Stimulated activated naive CD8-positive, alpha-beta T cell treated with anti-CD3 and anti-CD28 coated beads, Interleukin-15, Interleukin-2, amounts not matched to agents 100 ng/mL and 50 ng/mL, for 24 hours (primary cell): Measurements from ENCODE around the gene PTN.

Source experiments
- H3K27ac Mint-ChIP-seq: one replicate; pipeline ENCODE4 v1.8.0; 2021; ENCODE audit warnings: mild to moderate bottlenecking, mixed read lengths
- H3K27me3 Mint-ChIP-seq: one replicate; pipeline ENCODE4 v1.8.0; 2021; ENCODE audit warnings: mixed read lengths
- H3K36me3 Mint-ChIP-seq: one replicate; pipeline ENCODE4 v1.8.0; 2021; ENCODE audit warnings: low read depth, mixed read lengths
- H3K4me1 Mint-ChIP-seq: one replicate; pipeline ENCODE4 v1.8.0; 2021; ENCODE audit warnings: low read depth, mixed read lengths
- H3K4me3 Mint-ChIP-seq: one replicate; pipeline ENCODE4 v1.8.0; 2021; ENCODE audit warnings: mild to moderate bottlenecking, mixed read lengths
- H3K9me3 Mint-ChIP-seq: one replicate; pipeline ENCODE4 v1.8.0; 2021; ENCODE audit warnings: mixed read lengths

The PTN gene, protein sequence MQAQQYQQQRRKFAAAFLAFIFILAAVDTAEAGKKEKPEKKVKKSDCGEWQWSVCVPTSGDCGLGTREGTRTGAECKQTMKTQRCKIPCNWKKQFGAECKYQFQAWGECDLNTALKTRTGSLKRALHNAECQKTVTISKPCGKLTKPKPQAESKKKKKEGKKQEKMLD

DNA sequence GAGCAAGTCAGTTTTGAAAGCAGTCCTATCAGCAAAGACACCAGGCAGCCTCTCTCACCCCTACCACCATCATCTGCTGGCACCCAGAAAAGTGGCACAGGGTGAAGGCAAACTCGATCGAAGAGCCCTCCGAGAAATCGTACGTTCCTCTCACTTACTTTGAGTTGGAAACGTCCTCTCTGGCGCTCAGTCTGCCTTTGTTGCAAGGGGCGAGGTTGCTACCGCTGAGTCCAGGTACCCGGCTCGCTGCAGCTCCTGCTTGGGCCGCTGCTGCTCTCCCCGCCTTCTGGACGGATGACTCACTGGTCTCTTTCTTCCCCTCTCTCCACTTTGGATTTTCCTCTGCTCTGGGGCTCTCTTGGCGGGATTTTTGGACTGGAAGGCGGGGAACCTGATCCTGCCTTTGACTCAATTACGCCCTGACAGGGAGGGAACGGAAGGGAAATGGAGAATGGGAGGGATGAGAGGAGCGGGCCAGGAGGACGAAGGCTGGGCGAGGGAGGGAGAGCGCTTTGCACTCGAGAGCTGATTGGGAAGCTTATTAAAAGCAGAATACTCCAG is at the start of gene PTN:
Gene PTN, minus strand, starts transcription at position 453 of the 561 bp plus-strand sequence. CDS start 88,760 bp downstream, outside the sequence.
- Mint-ChIP-seq H3K36me3 (no peaks in the 10 kb centered on the region), H3K4me3 (no peak within 1 kb of the TSS)

DNA sequence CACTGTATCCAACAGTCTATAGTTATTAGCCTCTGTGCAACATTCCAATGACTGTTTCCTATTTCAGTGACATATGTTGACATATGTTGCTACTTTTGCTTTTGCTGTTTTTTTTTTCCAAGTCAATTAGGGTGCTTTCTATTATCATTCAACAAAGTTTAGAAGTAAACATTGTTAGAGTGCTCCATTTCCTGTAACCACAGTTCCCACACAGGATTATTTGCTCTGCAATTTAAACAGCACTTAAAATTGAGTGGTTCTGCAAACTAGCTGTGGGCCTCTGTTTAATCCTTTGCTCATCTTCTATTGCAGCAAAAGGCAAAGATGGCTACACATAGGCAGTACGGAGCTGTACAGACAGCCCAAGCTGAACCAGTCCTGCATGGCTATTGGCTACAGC is 46.5 kb upstream of the PTN start:
- Mint-ChIP-seq H3K4me1 (no peaks in the 10 kb centered on the region), H3K4me3 (no peak overlapping the region), H3K27me3 (peaks cover 4% of the 10 kb centered on the region), H3K36me3 (no peaks in the 10 kb centered on the region), H3K9me3 (peaks cover 11% of the 10 kb centered on the region), H3K27ac (no peak overlapping the region)

More for the DNA sequence above, at the start of gene PTN:
- no peaks in the 10 kb centered on the region for H3K4me1 Mint-ChIP-seq
- H3K27ac Mint-ChIP-seq, result no peak within 1 kb of the TSS
- peaks cover 7% of the 10 kb centered on the region for H3K9me3 Mint-ChIP-seq
- H3K27me3 Mint-ChIP-seq, result peaks cover 4% of the 10 kb centered on the region

DNA sequence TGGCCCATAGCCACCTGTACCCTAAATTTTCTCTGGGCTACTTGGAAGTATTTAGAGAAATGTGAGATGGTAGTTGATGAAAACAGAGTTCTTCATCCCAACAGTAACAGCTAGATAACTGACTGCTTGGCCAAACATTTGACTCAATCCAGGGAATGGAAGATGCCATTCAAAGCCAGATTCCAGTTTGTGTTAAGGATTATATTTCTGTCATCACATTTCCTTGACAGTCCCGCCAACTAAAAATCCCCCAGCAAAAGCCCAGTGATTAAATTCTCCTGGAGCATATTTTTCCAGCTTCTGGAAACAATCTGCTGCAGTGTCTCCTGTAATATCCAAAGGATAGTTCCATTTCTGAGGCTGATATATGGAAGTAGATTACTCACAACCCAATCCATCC is 45.4 kb upstream of the PTN start:
- Mint-ChIP-seq H3K4me3 (no peak overlapping the region), H3K9me3 (peaks cover 5% of the 10 kb centered on the region), H3K27ac (no peak overlapping the region), H3K4me1 (no peaks in the 10 kb centered on the region), H3K27me3 (peaks cover 4% of the 10 kb centered on the region), H3K36me3 (no peaks in the 10 kb centered on the region)

DNA sequence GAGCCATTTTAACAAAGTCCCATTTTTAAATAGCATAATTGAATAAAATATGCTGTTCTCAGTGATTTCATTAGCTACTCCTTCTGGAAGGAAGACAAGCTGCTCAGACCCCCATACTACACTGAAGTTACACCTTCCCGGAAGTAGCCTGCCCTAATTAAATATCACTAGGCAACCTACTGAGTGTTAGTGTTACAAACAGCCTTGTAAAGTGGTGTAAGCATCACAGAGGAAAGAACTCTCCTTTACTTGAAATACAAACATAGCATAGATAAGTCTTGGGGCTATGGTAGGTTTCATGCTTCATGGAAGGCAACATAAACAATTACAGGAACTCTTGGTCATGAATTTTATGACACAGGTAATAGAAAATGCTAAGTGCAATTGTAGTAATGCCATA is 43.4 kb upstream of the PTN start:
- Mint-ChIP-seq H3K27ac (no peak overlapping the region), H3K4me3 (no peak overlapping the region), H3K36me3 (no peaks in the 10 kb centered on the region), H3K4me1 (no peaks in the 10 kb centered on the region), H3K9me3 (peaks cover 5% of the 10 kb centered on the region), H3K27me3 (peaks cover 4% of the 10 kb centered on the region)

DNA sequence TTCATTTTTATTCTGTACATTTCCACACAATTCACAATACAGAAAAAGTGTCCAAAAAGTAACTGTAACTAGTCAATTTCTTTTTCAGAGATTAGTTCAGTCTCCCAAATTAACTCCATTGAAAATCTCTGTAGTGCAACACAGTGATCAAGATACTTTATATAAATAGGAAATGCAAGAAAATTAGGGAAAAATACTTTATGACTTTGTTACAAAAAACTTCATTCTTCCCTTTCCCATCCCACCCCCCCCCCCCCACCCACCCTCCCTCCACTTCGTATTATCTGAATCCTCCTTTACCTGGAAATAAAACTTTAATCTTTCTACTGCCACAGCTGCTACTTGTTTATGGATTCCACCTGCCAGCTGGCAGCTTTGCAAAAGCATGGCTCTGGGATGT is 37.5 kb upstream of the PTN start:
- Mint-ChIP-seq H3K4me1 (no peaks in the 10 kb centered on the region), H3K9me3 (peaks cover 10% of the 10 kb centered on the region), H3K36me3 (no peaks in the 10 kb centered on the region), H3K27me3 (no peaks in the 10 kb centered on the region), H3K4me3 (no peak overlapping the region), H3K27ac (no peak overlapping the region)

DNA sequence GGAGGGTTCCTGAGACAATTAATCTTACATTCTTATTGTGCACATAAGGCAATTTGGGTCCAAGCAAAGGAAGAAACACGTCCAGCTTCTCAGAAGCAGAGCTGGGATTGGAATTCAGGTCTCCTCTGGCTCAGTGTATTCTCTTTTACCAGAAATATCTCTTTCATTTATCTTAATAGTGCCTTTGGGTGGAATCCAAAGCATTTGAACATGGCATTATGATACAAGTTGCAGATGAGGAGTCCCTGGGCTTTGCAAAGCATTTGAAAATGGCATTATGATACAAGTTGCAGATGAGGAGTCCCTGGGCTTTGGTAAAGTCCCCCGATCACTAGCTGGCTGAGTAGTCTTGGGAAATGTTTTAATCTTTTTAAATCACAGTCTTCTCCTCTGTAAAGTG is 30.0 kb upstream of the PTN start:
- Mint-ChIP-seq H3K4me1 (no peaks in the 10 kb centered on the region), H3K4me3 (no peak overlapping the region), H3K27ac (no peak overlapping the region), H3K36me3 (no peaks in the 10 kb centered on the region), H3K27me3 (no peaks in the 10 kb centered on the region), H3K9me3 (peaks cover 5% of the 10 kb centered on the region)

DNA sequence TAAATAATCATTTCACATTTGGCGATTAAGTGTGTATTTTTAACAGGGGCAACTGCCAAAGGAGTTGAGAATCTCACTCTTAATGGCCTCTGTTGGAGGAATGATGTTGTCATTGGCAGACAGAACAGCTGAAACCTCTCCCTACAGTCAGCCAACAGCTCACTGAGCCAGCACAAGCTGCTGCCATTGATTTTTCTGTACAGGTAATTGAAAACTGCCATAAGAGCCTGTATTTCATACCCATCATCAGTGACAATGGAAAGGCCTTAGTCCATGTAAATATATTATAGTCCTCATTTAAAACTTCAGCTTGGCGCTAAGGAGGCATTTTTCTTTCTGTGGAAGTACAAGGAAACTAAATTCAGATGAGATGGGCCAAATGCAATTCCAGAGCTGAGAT is 28.1 kb upstream of the PTN start:
- Mint-ChIP-seq H3K4me1 (no peaks in the 10 kb centered on the region), H3K27ac (no peak overlapping the region), H3K9me3 (no peaks in the 10 kb centered on the region), H3K27me3 (no peaks in the 10 kb centered on the region), H3K4me3 (no peak overlapping the region), H3K36me3 (no peaks in the 10 kb centered on the region)

DNA sequence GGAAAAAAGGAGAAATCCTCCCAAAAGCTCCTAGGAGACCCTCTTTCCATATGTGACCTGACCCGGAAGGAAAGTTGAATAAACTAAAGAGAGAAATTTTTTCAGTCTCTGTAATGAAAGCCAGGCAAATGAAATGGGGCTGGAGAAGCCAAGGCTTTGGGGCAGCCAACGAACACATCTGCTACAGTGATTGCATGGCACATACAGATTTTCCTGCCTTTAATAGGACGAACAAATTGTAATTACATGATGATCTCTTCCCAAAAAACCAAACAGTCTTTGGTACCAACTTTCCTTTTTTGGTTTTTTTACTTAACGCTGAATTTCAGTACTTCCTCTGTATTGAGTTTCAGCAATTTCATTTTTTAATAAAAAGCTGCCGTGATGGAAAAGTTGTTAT is 23.5 kb upstream of the PTN start:
- Mint-ChIP-seq H3K9me3 (peaks cover 14% of the 10 kb centered on the region), H3K27me3 (no peaks in the 10 kb centered on the region)

DNA sequence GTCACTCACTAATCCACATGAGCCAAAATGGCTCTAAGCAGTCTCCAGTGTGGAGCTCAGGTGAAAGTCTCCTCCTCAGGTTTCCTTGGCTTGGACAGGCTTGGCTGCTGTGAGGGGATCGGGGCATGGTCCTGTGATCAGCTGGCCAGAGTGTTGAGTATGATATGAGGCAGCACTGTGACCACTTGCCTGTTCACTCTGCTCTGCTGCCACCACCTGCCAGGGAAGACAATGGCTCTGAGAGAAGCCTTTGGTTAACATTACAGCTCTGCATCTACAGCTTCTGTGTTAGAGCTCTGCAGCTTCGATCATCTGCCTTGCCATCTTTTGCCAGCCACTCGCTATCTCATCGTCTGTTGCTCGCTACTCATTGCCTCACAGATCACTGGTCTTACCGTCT is 20.1 kb upstream of the PTN start:
- Mint-ChIP-seq H3K4me1 (no peaks in the 10 kb centered on the region), H3K27ac (no peak overlapping the region), H3K36me3 (no peaks in the 10 kb centered on the region), H3K4me3 (no peak overlapping the region), H3K9me3 (peaks cover 29% of the 10 kb centered on the region), H3K27me3 (no peaks in the 10 kb centered on the region)

More for the DNA sequence above, 23.5 kb upstream of the PTN start:
- H3K36me3 Mint-ChIP-seq, result no peaks in the 10 kb centered on the region
- no peak overlapping the region for H3K4me3 Mint-ChIP-seq
- H3K27ac Mint-ChIP-seq, result no peak overlapping the region
- H3K4me1 Mint-ChIP-seq, result no peaks in the 10 kb centered on the region

DNA sequence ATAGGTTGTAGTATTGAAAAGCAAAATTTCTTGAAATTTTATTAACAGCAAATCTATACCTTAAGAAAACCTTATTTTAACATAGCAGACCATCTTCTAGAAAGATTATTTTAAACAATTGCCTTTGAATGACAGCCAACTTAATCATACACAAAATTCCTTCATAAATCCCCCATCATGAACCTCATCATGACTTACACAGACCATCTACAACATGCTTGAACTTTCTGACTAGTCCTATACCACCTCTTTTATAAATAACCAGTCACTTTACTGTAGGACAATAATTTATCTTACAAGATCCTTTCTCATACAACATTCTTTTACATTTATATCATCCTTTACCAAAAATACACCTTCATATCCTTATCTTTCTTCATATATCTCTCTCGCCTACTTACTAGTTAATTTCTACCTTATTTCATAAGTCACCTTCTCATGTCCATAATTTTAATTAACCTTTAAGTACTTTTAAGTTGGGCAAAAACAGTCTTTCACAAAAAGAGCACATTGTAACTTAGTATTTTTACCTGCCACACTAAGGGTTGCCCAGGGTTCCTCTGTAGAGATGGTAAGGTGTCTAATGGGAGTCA is 16.6 kb upstream of the PTN start:
- Mint-ChIP-seq H3K27me3 (no peaks in the 10 kb centered on the region), H3K9me3 (peaks cover 32% of the 10 kb centered on the region), H3K27ac (no peak overlapping the region), H3K4me1 (no peaks in the 10 kb centered on the region), H3K4me3 (no peak overlapping the region), H3K36me3 (no peaks in the 10 kb centered on the region)

DNA sequence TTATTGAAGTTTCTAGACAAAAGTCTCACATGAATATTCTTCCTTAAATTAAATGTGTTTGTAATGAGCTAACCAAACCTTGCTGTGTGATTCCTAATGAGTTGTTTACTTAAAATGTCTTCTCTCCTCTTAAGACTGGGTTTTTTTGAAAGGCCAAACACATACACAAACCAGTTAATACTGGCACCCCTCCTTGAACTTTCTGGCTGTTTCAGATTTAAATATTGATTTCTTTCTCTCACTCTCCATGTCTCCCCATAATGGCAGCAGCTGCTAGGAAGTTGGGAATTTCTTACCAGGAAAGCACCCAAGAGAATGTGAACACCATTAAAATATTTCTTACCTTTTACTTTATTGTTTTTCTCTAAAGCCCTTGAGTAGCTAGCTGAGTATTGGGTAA is 11.4 kb upstream of the PTN start:
- Mint-ChIP-seq H3K4me1 (no peaks in the 10 kb centered on the region), H3K9me3 (peaks cover 8% of the 10 kb centered on the region), H3K4me3 (no peak overlapping the region), H3K36me3 (no peaks in the 10 kb centered on the region), H3K27ac (no peak overlapping the region), H3K27me3 (no peaks in the 10 kb centered on the region)

DNA sequence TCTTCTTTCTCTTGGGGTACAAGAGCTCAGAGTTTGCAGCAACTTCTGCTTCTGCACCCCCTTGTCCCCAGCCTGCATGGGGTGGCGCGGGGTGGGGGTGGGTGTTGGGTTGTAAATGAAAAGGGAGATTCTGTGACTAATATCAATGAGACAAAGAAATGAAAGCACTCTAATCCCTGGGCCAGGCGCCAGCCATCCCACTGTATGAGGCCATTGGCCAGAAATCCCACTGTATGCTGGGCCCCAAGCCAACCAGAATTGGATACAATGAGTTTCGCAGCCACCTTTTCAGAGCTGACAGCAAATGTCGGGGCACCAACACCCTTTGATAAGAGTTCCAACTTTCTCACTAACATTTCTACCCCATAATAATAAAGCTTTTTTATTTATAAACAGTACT is 10.9 kb upstream of the PTN start:
- Mint-ChIP-seq H3K27me3 (no peaks in the 10 kb centered on the region), H3K4me1 (no peaks in the 10 kb centered on the region)

DNA sequence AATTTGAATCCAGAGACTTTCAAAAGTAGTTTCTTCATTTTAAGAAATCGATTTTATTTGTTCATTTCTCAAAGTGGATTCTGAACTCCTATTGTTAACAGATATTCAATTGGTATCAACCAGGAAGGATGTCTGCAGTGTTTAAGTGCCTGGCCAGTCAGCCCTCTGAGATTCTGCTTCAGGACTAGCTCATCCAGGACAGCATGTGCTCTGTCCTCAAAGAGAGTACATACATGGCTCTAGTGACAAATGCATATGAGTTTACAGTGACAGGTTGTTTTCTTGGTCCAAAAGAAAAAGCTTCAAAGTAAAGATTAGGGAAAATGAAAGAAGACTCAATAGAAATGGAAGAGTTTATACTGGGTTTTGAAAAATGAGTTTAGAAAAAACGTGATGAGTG is 8.4 kb upstream of the PTN start:
- no peaks in the 10 kb centered on the region for H3K36me3 Mint-ChIP-seq
- no peak overlapping the region for H3K4me3 Mint-ChIP-seq
- no peak overlapping the region for H3K27ac Mint-ChIP-seq
- H3K4me1 Mint-ChIP-seq, result no peaks in the 10 kb centered on the region
- H3K9me3 Mint-ChIP-seq, result peaks cover 5% of the 10 kb centered on the region
- H3K27me3 Mint-ChIP-seq, result no peaks in the 10 kb centered on the region

More for the DNA sequence above, 10.9 kb upstream of the PTN start:
- Mint-ChIP-seq H3K36me3 (no peaks in the 10 kb centered on the region), H3K9me3 (peaks cover 8% of the 10 kb centered on the region), H3K4me3 (no peak overlapping the region), H3K27ac (no peak overlapping the region)

DNA sequence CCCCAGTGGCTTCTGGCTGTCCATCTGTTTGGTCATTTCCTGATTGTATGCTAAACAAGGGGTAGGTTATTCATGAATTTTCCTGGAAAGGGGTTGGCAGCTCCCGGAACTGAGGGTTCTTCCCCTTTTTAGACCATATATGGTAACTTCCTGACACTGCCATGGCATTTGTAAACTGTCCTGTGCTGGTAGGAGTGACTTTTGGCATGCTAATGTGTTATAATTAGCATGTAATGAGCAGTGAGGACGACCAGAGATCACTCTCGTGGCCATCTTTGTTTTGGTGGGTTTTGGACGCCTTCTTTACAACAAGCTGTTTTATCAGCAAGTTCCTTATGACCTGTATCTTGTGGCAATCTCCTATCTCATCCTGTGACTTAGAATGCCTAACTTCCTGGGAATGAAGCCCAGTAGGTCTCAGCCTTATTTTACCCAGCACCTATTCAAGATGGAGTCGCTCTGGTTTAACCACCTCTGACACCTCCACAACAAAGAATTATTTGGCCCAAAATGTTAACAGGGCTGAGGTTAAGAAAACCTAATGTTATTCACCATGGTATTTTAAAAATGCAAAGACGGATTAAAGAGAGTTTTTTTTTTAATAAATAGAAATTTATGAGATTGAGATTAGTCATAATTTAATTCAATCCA is 2.4 kb upstream of the PTN start:
- peaks cover 4% of the 10 kb centered on the region for H3K27me3 Mint-ChIP-seq
- H3K4me1 Mint-ChIP-seq, result no peaks in the 10 kb centered on the region
- H3K9me3 Mint-ChIP-seq, result no peaks in the 10 kb centered on the region
- H3K27ac Mint-ChIP-seq, result no peak overlapping the region
- H3K36me3 Mint-ChIP-seq, result no peaks in the 10 kb centered on the region
- no peak overlapping the region for H3K4me3 Mint-ChIP-seq

DNA sequence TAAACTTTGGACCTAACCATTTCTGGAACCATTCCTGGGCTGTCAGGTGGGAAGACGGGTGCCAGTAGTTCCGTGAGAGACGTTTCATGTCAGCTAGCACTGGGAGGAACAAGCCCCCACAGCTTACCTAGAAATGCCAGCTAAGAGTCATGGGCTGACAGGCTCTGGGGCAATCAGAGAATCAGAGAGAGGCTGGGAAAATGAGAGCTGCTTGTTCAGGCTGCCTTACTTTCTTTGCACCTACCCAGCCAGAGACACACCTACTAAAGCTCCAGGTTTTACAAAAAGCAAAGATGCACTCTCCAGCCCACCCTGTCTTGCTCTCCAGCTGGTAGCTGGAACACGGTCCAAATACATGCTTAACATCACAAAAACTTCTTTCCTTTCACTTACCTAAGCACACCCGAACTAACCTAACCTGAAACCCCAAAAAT is 688 bp downstream of the PTN start:
- H3K4me3 Mint-ChIP-seq, result no peak overlapping the region
- peaks cover 4% of the 10 kb centered on the region for H3K27me3 Mint-ChIP-seq
- H3K9me3 Mint-ChIP-seq, result peaks cover 7% of the 10 kb centered on the region
- H3K27ac Mint-ChIP-seq, result no peak overlapping the region
- no peaks in the 10 kb centered on the region for H3K4me1 Mint-ChIP-seq
- no peaks in the 10 kb centered on the region for H3K36me3 Mint-ChIP-seq
